Measurements from ENCODE around the gene KICS2. TPM values are rescaled to one million over a fixed set of nuclear protein-coding genes. Genes with fewer than 3 reads are reported as not detected.

Gene KICS2
- total RNA-seq, 1 donor from 2014 or later: 6.0 TPM

GRCh38 chr12:64173456-64173855 is 48.6 kb downstream of the KICS2 start:
- Mint-ChIP-seq H3K27ac (peak overlapping the region; percentile 59), H3K4me3 (no peak overlapping the region), H3K27me3 (peaks cover 2% of the 10 kb centered on the region), H3K4me1 (ENCODE audit: unreplicated experiment) (peaks cover 15% of the 10 kb centered on the region), H3K9me3 (no peaks in the 10 kb centered on the region), H3K36me3 (no peaks in the 10 kb centered on the region)
- no peak for TF ChIP-seq CTCF (conservative IDR thresholded peaks at IDR 0.05)
- DNase-seq (ENCODE audit: extremely low spot score, unreplicated experiment): no peak

Other genes starting within 250 kb of the KICS2 start
- gene C12orf56, start 168.5 kb upstream of the KICS2 start, total RNA-seq (ENCODE audit: low replicate concordance): 1.5 TPM in 1 of 2 replicates, not detected in the other
- gene XPOT, start 182.1 kb upstream of the KICS2 start, total RNA-seq (ENCODE audit: low replicate concordance): 61.9 and 72.8 TPM in 2 replicates
- gene TBK1, start 229.8 kb upstream of the KICS2 start, total RNA-seq (ENCODE audit: low replicate concordance): 16.6 and 19.2 TPM in 2 replicates

All from type B pancreatic cell (in vitro differentiated cells).